K562 (cell line): ENCODE data around the gene GMPR. TPM values are rescaled to one million over a fixed set of nuclear protein-coding genes. Genes with fewer than 3 reads are reported as not detected.

Experiments used
- ADNP ChIP-seq: fragments of 200-800 bp; sonication (Bioruptor generic); IDR thresholded peaks from 2 replicates; pipeline ENCODE4 v1.6.1; 2016; ENCODE audit warnings: missing genetic modification characterization, missing compliant biosample characterization
- CSDE1 ChIP-seq, 2 experiments: fragments of 450-650 bp; IDR thresholded peaks; 2 replicates each; pipeline ENCODE4 v1.6.1; 2016; ENCODE audit warnings: mild to moderate bottlenecking in 1 of 2
- DIDO1 ChIP-seq: fragments of 450-650 bp; IDR thresholded peaks from 2 replicates; pipeline ENCODE4 v1.6.1; 2016; ENCODE audit warnings: low read depth, missing biosample characterization, missing genetic modification characterization
- LARP7 ChIP-seq: fragments of 450-650 bp; IDR thresholded peaks from 2 replicates; pipeline ENCODE4 v1.6.1; 2016
- MXI1 ChIP-seq: IDR thresholded peaks from 2 replicates; pipeline ENCODE4 v1.6.1; 2011; ENCODE audit warnings: low read depth, mild to moderate bottlenecking, improper control_type of control experiment, low read length
- NFXL1 ChIP-seq: fragments of 450-650 bp; formaldehyde crosslinking; IDR thresholded peaks from 2 replicates; pipeline ENCODE4 v1.4.0; 2021; ENCODE audit warnings: mild to moderate bottlenecking
- NR3C1 ChIP-seq: sonication (generic); formaldehyde crosslinking; IDR thresholded peaks from 2 replicates; pipeline ENCODE4 v1.8.1; 2022; ENCODE audit warnings: missing genetic modification reagents
- POLR2A ChIP-seq: fragments of 450-650 bp; conservative IDR thresholded peaks from 2 replicates; pipeline ENCODE4 v1.6.1; 2016
- SAP30 ChIP-seq: fragments of 200-600 bp; sonication (generic); IDR thresholded peaks from 2 replicates; pipeline ENCODE4 v1.6.1; 2012; ENCODE audit warnings: borderline replicate concordance, low read depth, mild to moderate bottlenecking, moderate library complexity, low read length, control low read depth, inconsistent platforms; ENCODE audit not compliant: insufficient read depth, poor library complexity, severe bottlenecking
- TARDBP ChIP-seq: fragments of 450-650 bp; IDR thresholded peaks from 2 replicates; pipeline ENCODE4 v1.6.1; 2016
- ZBTB5 ChIP-seq: fragments of 450-650 bp; IDR thresholded peaks from 2 replicates; pipeline ENCODE4 v1.6.1; 2017; ENCODE audit warnings: antibody characterized with exemption
- ZC3H8 ChIP-seq: fragments of 450-650 bp; IDR thresholded peaks from 2 replicates; pipeline ENCODE4 v1.6.1; 2017
- ZNF444 ChIP-seq: fragments of 250-450 bp; sonication (Bioruptor Pico); IDR thresholded peaks from 2 replicates; pipeline ENCODE4 v1.4.0; 2020; ENCODE audit warnings: mild to moderate bottlenecking, moderate library complexity
- ZNF609 ChIP-seq: sonication (generic); formaldehyde crosslinking; IDR thresholded peaks from 2 replicates; pipeline ENCODE4 v1.8.1; 2023; ENCODE audit warnings: missing genetic modification reagents, mild to moderate bottlenecking, borderline replicate concordance
- ZNF644 ChIP-seq: fragments of 200-800 bp; sonication (Bioruptor generic); IDR thresholded peaks from 2 replicates; pipeline ENCODE4 v1.6.1; 2016; ENCODE audit warnings: low read depth, missing genetic modification characterization, missing compliant biosample characterization
- polyA plus RNA-seq, 8 experiments: library from polyadenylated mRNA; depleted of rRNA in 4 of 8; stranded (reverse) in 5 of 8; unstranded in 3 of 8; fragments of >200 nt; fragmentation: Nextera tagmentation in 2 of 8; fragmentation: Illumina TruSeq in 1 of 8; extraction: Ambion mirVana in 2 of 8; extraction: Trizol in 1 of 8; gene quantifications; 2 replicates each; pipeline versions ENCODE4 v1.2.1 to v1.2.3, GENCODE V29; 2011 to 2014; ENCODE audit warnings: inconsistent platforms in 1 of 8, missing spikeins in 1 of 8
- total RNA-seq, 7 experiments: library from RNA; depleted of rRNA in 6 of 7; stranded (reverse); fragments of >200 nt in 6 of 7; fragmentation: Illumina TruSeq in 2 of 7; extraction: Trizol in 2 of 7; gene quantifications; 2 replicates each; pipeline versions ENCODE4 v1.2.1 to v1.2.3, GENCODE V29; 2011 to 2021; ENCODE audit warnings: low replicate concordance in 1 of 7
- TF ChIP-seq, protein P1 (sequence below): fragments of 250-450 bp; sonication (Bioruptor Pico); IDR thresholded peaks from 2 replicates; pipeline ENCODE4 v1.8.0; 2021; ENCODE audit warnings: moderate library complexity, mild to moderate bottlenecking, inconsistent platforms
- TF ChIP-seq, protein P2 (sequence below): fragments of 450-650 bp; formaldehyde crosslinking; IDR thresholded peaks from 2 replicates; pipeline ENCODE4 v1.4.0; 2020; ENCODE audit warnings: mild to moderate bottlenecking

GMPR gene
- total and polyA plus RNA-seq, 9 of the 15 experiments (the other 6 are each of a cell fraction or from before 2014, with no cell fraction given) = 34.6 to 83.7 (median 49.8) TPM

GRCh38 chr6:16267428-16268263 is 29.3 kb downstream of the GMPR start (continued):
- TF ChIP-seq ZNF609 (CRISPR knock-in tag) (peak; percentile 94; the same call in 1 of the 2 replicates), CSDE1 (IDR thresholded peaks at IDR 0.05) (peak in 1 of 2 experiments; percentile 48; a peak in 1 of 4 replicates), MXI1 (peak; percentile 81; the same call in 1 of the 2 replicates), ADNP (no peak), NR3C1 (CRISPR knock-in tag) (no peak), ZBTB5 (peak; percentile 97), LARP7 (no peak), DIDO1 (tag) (no peak), POLR2A (peak; percentile 89), ZNF444 (0 out of 2 replicates have a peak, but pooled peaks have one; percentile 52), ZC3H8 (no peak), ZNF644 (no peak; the same call in 1 of the 2 replicates), SAP30 (no peak), NFXL1 (CRISPR knock-in tag) (no peak), TARDBP (no peak; the same call in 1 of the 2 replicates)
- TF ChIP-seq, protein P1, sequence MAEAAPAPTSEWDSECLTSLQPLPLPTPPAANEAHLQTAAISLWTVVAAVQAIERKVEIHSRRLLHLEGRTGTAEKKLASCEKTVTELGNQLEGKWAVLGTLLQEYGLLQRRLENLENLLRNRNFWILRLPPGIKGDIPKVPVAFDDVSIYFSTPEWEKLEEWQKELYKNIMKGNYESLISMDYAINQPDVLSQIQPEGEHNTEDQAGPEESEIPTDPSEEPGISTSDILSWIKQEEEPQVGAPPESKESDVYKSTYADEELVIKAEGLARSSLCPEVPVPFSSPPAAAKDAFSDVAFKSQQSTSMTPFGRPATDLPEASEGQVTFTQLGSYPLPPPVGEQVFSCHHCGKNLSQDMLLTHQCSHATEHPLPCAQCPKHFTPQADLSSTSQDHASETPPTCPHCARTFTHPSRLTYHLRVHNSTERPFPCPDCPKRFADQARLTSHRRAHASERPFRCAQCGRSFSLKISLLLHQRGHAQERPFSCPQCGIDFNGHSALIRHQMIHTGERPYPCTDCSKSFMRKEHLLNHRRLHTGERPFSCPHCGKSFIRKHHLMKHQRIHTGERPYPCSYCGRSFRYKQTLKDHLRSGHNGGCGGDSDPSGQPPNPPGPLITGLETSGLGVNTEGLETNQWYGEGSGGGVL (CRISPR knock-in tag) = no peak
- TF ChIP-seq, protein P2, sequence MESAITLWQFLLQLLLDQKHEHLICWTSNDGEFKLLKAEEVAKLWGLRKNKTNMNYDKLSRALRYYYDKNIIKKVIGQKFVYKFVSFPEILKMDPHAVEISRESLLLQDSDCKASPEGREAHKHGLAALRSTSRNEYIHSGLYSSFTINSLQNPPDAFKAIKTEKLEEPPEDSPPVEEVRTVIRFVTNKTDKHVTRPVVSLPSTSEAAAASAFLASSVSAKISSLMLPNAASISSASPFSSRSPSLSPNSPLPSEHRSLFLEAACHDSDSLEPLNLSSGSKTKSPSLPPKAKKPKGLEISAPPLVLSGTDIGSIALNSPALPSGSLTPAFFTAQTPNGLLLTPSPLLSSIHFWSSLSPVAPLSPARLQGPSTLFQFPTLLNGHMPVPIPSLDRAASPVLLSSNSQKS = 0 out of 2 replicates have a peak, but pooled peaks have one; percentile 47
